GM10266 (cell line): ENCODE data around the gene FHAD1.

Experiments used
- DNase-seq: peaks from one replicate; pipeline ENCODE4 v3.0.0; 2012; ENCODE audit errors: extremely low spot score
- TF ChIP-seq, protein P1 (sequence below): IDR thresholded peaks from 2 replicates; pipeline ENCODE4 v1.5.1; 2012; ENCODE audit warnings: mild to moderate bottlenecking, low read depth; ENCODE audit not compliant: control insufficient read depth, insufficient read depth; ENCODE audit errors: missing control alignments

FHAD1 gene

GRCh38 chr1:15337656-15338402 is 90.8 kb downstream of the FHAD1 start:
- TF ChIP-seq, protein P1, sequence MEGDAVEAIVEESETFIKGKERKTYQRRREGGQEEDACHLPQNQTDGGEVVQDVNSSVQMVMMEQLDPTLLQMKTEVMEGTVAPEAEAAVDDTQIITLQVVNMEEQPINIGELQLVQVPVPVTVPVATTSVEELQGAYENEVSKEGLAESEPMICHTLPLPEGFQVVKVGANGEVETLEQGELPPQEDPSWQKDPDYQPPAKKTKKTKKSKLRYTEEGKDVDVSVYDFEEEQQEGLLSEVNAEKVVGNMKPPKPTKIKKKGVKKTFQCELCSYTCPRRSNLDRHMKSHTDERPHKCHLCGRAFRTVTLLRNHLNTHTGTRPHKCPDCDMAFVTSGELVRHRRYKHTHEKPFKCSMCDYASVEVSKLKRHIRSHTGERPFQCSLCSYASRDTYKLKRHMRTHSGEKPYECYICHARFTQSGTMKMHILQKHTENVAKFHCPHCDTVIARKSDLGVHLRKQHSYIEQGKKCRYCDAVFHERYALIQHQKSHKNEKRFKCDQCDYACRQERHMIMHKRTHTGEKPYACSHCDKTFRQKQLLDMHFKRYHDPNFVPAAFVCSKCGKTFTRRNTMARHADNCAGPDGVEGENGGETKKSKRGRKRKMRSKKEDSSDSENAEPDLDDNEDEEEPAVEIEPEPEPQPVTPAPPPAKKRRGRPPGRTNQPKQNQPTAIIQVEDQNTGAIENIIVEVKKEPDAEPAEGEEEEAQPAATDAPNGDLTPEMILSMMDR = no peak

DNA sequence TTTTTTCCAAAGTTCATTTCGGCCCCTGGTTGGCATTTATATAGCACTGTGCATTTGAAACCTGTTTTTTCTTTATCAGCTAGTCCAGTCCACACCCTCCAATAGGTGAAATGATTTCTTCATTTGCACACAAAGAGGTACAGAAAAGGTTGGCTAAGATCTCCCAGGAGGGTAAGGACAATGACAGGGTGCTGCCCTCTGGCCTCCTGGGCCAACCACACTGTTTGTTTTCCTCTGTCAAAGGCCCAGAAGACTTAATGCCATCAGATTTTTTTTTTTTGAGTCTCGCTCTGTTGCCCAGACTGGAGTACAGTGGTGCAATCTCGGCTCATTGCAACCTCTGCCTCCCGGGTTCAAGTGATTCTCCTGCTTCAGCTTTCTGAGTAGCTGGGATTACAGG is 92.5 kb downstream of the FHAD1 start:
- TF ChIP-seq, protein P1 = no peak
- DNase-seq = no peak

More at GRCh38 chr1:15337656-15338402, 90.8 kb downstream of the FHAD1 start:
- DNase-seq = no peak

DNA sequence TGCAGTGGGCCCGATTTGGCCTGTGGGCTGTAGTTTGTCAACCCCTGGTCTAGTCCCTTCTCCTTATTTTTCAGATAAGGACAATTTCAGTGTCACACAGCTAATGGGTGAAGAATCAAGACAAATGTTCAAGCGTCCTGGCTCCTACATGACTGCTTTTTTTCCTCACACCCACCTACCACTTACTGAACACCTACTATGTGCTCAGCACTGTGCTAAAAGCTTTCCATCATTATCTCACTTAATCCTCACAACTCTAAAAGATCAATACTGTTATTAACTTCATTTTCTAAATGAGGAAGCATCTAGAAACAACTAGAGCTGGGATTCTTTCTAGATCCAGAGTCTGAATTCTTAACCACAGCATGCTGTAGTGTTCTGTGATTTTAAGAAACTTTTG is 94.2 kb downstream of the FHAD1 start:
- TF ChIP-seq, protein P1 = no peak
- DNase-seq = no peak

DNA sequence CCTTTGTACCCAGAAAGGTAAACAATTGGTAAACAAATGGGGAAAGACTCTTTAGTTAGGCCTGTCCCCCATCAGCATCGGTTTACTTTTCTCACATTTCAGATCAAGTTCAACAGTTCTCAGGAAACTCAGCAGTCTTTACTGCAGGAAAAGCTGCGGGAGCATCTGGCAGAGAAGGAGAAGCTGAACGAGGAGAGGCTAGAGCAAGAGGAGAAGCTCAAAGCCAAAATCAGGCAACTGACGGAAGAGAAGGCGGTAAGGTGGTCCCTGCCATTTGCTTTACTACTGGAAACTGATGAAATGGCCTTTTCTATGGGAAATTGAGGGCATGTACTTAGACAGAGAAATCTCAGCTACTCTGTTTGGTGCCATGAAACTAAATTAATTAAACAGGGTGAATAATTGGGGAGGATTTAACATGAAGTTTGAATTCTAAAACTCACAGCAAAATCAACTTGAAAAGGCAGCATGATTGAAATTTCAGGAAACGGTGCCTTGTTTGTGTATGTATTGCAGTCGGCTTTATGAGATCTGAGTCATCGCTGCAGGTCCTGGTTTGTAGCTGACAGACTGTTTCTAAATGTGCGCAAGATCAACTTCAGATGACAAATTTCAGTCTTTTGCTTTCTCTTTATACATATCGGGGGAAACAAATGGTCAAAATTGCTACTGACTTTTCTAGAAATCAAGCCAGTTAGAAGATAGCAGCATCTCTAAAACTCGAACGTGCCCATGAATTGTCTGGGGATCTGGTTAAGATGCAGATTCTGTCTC is 94.8 kb downstream of the FHAD1 start:
- no peak for DNase-seq
- TF ChIP-seq, protein P1 = no peak

GRCh38 chr1:15342408-15342967 is 95.5 kb downstream of the FHAD1 start:
- no peak for DNase-seq
- TF ChIP-seq, protein P1 = no peak

DNA sequence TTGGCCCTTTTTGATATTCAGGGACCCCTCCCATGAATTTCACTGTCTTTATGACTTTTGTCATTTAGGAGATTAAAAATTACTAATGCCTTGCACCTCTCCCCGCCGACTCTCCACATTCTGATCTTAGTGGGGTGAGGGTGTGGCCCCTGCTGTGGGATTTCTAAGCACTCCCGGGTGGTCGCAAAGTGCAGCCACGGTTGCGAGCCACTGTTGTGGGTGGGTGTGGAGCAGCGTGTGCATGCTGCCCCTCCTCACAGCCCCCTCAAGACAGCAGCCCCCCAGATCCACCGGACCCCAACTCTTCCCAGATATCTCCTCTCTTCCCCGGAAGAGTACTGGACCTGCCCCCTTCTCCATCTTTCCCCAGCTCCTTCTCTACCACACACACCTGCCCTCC is 96.1 kb downstream of the FHAD1 start:
- DNase-seq = no peak
- TF ChIP-seq, protein P1 = no peak
